Ovary (tissue), 3 donors: ENCODE results near the gene BNC2.

Experiments
- POLR2A ChIP-seq: fragments of 450-650 bp; IDR thresholded peaks from one replicate; pipeline ENCODE4 v1.6.1; 2017; ENCODE audit warnings: antibody characterized with exemption, mild to moderate bottlenecking, moderate library complexity
- TF ChIP-seq, protein P1 (sequence below), 3 donors: fragments of 450-650 bp in 2 of 3; fragments of 200-600 bp in 1 of 3; IDR thresholded peaks; one replicate each; pipeline versions ENCODE4 v1.5.1 to v1.8.0; 2016 to 2022; ENCODE audit warnings: antibody characterized with exemption in 3 of 3, mild to moderate bottlenecking in 1 of 3
- donor health status: DM: no; HTN: no; CAD: no.

DNA sequence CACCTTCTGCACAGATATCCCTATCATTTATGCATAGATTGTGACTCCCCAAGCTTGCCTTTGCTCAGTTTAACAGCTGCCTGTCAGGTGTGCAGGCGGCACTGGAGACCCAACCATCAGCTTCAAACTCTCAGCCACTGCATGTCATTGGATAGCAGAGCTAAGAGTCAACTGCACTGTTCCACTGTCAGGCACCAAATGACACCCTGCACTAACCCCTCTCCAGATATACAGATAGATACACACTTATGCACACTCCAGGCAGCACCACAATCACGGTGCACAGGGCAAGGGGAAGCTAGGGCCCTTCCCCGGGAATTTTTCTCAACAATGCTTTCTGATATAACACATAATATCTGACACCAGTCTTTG, 142.3 kb downstream of the BNC2 start:
- TF ChIP-seq, protein P1, sequence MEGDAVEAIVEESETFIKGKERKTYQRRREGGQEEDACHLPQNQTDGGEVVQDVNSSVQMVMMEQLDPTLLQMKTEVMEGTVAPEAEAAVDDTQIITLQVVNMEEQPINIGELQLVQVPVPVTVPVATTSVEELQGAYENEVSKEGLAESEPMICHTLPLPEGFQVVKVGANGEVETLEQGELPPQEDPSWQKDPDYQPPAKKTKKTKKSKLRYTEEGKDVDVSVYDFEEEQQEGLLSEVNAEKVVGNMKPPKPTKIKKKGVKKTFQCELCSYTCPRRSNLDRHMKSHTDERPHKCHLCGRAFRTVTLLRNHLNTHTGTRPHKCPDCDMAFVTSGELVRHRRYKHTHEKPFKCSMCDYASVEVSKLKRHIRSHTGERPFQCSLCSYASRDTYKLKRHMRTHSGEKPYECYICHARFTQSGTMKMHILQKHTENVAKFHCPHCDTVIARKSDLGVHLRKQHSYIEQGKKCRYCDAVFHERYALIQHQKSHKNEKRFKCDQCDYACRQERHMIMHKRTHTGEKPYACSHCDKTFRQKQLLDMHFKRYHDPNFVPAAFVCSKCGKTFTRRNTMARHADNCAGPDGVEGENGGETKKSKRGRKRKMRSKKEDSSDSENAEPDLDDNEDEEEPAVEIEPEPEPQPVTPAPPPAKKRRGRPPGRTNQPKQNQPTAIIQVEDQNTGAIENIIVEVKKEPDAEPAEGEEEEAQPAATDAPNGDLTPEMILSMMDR (IDR thresholded peaks at IDR 0.05), result no peak
- TF ChIP-seq POLR2A, result no peak
